Fibroblast of skin of left biceps (primary cell): ENCODE measurements around the gene MAD2L1BP.

Experiments used
- DNase-seq, 2 experiments: peaks; one replicate each; pipeline ENCODE4 v3.0.0-alpha.2; 2013; ENCODE audit warnings: low read depth in 2 of 2

MAD2L1BP gene

DNA sequence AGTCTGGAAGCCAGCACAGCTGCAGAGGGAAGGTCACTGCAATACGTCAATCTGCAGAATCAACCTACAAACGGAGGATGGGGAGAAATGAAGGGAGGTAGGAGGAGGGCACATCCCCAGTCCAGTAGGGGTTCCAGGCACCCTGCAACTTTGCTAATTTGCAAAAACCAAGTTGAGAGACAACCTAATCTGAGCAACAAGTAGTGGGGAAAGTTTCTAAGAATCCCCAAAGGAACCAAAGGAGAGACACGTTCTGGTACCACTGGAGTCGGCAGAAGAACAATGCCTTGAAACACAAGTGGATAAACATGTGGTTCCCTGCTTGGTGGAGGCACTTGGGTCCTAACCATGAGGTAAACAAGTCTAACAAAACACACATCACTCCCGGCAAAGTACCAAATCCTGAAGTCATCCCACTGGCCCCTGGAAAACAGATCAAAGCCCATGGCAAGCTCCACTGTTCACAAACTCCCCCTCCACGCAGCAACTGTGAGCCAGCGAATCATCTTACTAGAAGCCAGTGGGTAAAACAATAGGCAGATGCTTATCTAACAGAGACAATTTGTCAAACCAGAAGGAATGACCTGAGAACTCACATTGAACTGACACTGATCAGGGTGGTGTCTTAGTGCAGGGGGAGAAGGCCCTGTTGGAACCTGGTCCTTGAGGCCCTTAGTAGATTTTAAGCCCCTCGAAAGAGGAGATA lies 47.2 kb downstream of the MAD2L1BP start:
- DNase-seq = no peak

- no peak for DNase-seq
Measured at GRCh38 chr6:43683708-43684455, 48.2 kb downstream of the MAD2L1BP start.

DNA sequence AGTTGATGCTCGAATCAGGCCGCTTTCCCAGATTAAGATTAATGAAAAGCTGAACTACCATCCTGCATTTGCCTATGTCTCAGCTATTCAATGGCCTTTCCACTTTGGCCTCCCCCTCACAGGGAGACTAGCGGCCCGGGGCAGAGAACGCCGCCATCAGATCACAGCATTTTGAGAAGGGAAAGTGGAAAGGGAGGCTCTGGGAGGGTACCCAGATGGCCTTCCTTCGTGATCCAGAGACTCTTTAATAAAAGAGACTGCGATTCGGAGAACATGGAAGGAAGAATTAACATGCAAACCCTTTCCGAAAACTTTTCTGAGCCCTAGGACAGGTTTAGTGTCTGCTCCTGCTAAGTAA lies 51.4 kb downstream of the MAD2L1BP start:
- no peak for DNase-seq

DNA sequence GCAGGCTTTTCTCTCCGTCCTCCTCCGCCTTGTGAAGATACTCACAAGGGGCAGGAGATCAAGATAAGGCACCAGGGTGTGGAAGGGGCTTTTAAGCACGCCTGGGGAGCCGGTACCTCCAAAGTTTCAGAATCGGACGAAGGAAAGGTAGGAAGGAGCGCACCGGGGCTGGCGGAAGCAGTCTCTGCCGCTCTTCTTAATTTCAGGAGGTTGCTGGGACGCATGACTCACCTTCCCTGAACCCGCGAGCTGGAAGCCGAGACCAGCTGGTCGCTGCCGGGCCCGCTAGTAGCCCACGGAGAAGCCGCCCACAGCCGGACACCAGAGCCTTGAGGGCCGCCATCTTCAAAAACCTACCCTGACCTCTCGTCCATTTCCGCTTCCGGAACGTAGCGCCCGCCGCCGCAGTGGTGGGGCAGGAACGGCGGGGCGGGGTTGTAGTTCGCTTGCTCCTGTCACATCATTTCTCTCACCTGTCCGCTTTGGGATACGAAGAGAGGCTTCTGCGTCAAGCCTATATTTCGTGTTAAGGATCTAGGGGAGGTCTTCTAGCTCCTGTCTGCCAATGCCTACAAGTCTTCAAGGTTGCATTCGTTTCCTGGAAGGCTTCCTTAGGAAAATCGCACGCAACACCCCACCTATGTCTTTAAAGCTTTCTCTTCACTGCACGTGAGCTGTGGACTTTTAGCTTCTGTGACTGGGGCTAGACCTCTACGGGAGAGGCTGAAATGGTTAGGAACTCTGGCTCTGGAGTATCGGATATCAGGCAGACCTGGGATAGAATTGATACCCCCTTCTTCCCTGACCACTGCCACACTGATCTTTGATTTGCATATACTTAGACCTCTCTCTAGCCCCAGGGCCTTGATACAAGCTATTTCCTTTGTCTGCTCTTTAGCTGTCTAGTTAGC lies 52.1 kb downstream of the MAD2L1BP start, which contains the start of gene MRPS18A:
MRPS18A (minus strand) TSS at position 355 of the 911 bp plus-strand sequence; CDS start at position 343, 12 bp downstream.
- no peak for DNase-seq

GRCh38 chr6:43689421-43689820 lies 53.8 kb downstream of the MAD2L1BP start:
- DNase-seq = no peak
